Naive thymus-derived CD8-positive, alpha-beta T cell (primary cell): ENCODE data around the gene TMEM52B. TPM values are rescaled to one million over a fixed set of nuclear protein-coding genes. Genes with fewer than 3 reads are reported as not detected.

Source experiments
- ATAC-seq, 2 donors: fragments of 150-1000 bp; cut with Tn5 transposase in 1 of 2; sonication (Bioruptor Pico), chemical (Tn5 transposase) in 1 of 2; 1 replicate in 1 of 2; 2 replicates in 1 of 2; pipeline ENCODE4 v1.10.0; 2021; ENCODE audit warnings: mild to moderate bottlenecking in 2 of 2, moderate library complexity in 2 of 2
- POLR2A ChIA-PET: fragments of 350-600 bp; sonication (Branson Sonifier 250); formaldehyde crosslinking; loops from one replicate; lab custom pipeline; 2021; ENCODE audit warnings: antibody characterized with exemption; lab: Charles Lee
- DNase-seq, 10 donors: peaks; one replicate each; pipeline versions ENCODE4 v3.0.0 to v3.0.0-alpha.2; 2020 to 2022
- H3K27ac Mint-ChIP-seq, 10 donors: one replicate each; pipeline ENCODE4 v1.8.0; 2020 to 2022; ENCODE audit warnings: mild to moderate bottlenecking in 10 of 10, mixed read lengths in 10 of 10, moderate library complexity in 4 of 10, inconsistent platforms in 1 of 10
- H3K27me3 Mint-ChIP-seq, 5 donors: one replicate each; pipeline ENCODE4 v1.8.0; 2021 to 2022; ENCODE audit warnings: mixed read lengths in 5 of 5
- H3K36me3 Mint-ChIP-seq, 3 donors: one replicate each; pipeline ENCODE4 v1.8.0; 2020 to 2022; ENCODE audit warnings: mixed read lengths in 3 of 3, mild to moderate bottlenecking in 2 of 3, inconsistent platforms in 1 of 3
- H3K4me1 Mint-ChIP-seq, 4 donors: one replicate each; pipeline ENCODE4 v1.8.0; 2021 to 2022; ENCODE audit warnings: mixed read lengths in 4 of 4
- H3K4me3 Mint-ChIP-seq, 10 donors: one replicate each; pipeline ENCODE4 v1.8.0; 2020 to 2022; ENCODE audit warnings: mild to moderate bottlenecking in 10 of 10, mixed read lengths in 10 of 10, moderate library complexity in 6 of 10, inconsistent platforms in 1 of 10
- H3K9me3 Mint-ChIP-seq, 9 donors: one replicate each; pipeline ENCODE4 v1.8.0; 2020 to 2022; ENCODE audit warnings: mixed read lengths in 9 of 9, mild to moderate bottlenecking in 3 of 9, inconsistent platforms in 1 of 9, moderate library complexity in 1 of 9
- polyA plus RNA-seq, 3 donors: library from polyadenylated mRNA; unstranded; fragments of 300-500 nt; fragmentation: Illumina TruSeq; gene quantifications; one replicate each; pipeline ENCODE4 v1.2.3, GENCODE V29; 2021
- total RNA-seq, 8 experiments: library from RNA in 2 of 8; stranded (reverse) in 2 of 8; gene quantifications; one replicate each; pipeline ENCODE4 v1.2.3 and lab custom pipeline; 2021 to 2026

Gene TMEM52B
- total and polyA plus RNA-seq, 5 experiments from 2014 or later: not detected

GRCh38 chr12:10235761-10236631 lies 57.2 kb downstream of the TMEM52B start:
- Mint-ChIP-seq H3K27me3 (no peaks in the 10 kb centered on the region), H3K9me3 (peaks cover 0 to 21% (median 0%) of the 10 kb centered on the region in 9 donors), H3K27ac (peak overlapping the region in 5 of 10 donors; percentile 38 to 68 (median 52)), H3K36me3 (peaks cover 0 to 10% (median 6%) of the 10 kb centered on the region in 3 donors), H3K4me1 (peaks cover 2 to 22% (median 18%) of the 10 kb centered on the region in 4 donors), H3K4me3 (peak overlapping the region in 1 of 10 donors; percentile 43)
- ATAC-seq: peak; percentile 66 to 80
- DNase-seq: peak in 9 of 10 donors; percentile 25 to 68 (median 42)
- POLR2A ChIA-PET: interaction anchor here (1.0 to 1.6 kb wide), 4 partner anchors 10 to 436 kb away, joined by 3 to 4 read pairs (median 4); no protein-coding TSS in a partner anchor

DNA sequence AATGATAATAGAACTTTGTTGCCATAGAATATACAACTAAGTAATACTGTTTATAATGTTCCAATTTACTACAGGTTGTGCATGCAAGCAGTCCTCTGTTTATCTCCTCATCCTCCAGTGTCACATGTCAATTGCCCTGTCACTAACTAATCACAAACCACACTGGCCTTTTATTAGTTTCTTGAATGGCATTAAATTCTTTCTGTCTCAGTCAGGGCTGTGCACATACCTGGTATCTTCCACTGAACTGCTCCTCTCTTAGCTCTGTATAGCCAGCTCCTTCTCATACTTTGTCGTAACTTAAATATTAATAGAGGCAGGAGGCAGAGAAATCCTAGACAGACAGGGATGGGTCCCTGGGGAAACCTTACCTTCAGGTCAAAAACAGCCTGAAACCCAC lies 57.9 kb downstream of the TMEM52B start:
- peak overlapping the region in 3 of 10 donors; percentile 41 to 65 (median 53) for H3K27ac Mint-ChIP-seq
- no peak for ATAC-seq

GRCh38 chr12:10238526-10238925 lies 59.7 kb downstream of the TMEM52B start:
- H3K27me3 Mint-ChIP-seq: no peaks in the 10 kb centered on the region
- no peak overlapping the region for H3K4me3 Mint-ChIP-seq
- ATAC-seq (no peak), DNase-seq (no peak)
- peak overlapping the region in 1 of 10 donors; percentile 55 for H3K27ac Mint-ChIP-seq
- peaks cover 0 to 9% (median 6%) of the 10 kb centered on the region in 3 donors for H3K36me3 Mint-ChIP-seq
- peaks cover 0 to 19% (median 0%) of the 10 kb centered on the region in 9 donors for H3K9me3 Mint-ChIP-seq
- POLR2A ChIA-PET: interaction anchor here (0.6 kb wide), 1 partner anchor 175 kb away, joined by 3 read pairs; no protein-coding TSS in a partner anchor
- peaks cover 7 to 36% (median 30%) of the 10 kb centered on the region in 4 donors for H3K4me1 Mint-ChIP-seq

More for the DNA sequence above, 57.9 kb downstream of the TMEM52B start:
- DNase-seq: no peak
- H3K36me3 Mint-ChIP-seq: peaks cover 0 to 10% (median 6%) of the 10 kb centered on the region in 3 donors
- H3K4me1 Mint-ChIP-seq: peaks cover 2 to 23% (median 19%) of the 10 kb centered on the region in 4 donors
- H3K4me3 Mint-ChIP-seq: peak overlapping the region in 1 of 10 donors; percentile 43
- POLR2A ChIA-PET: interaction anchor here (1.0 to 1.6 kb wide), 3 partner anchors 129 to 435 kb away, joined by 3 to 4 read pairs (median 4); no protein-coding TSS in a partner anchor
- H3K9me3 Mint-ChIP-seq: peaks cover 0 to 21% (median 0%) of the 10 kb centered on the region in 9 donors
- no peaks in the 10 kb centered on the region for H3K27me3 Mint-ChIP-seq

DNA sequence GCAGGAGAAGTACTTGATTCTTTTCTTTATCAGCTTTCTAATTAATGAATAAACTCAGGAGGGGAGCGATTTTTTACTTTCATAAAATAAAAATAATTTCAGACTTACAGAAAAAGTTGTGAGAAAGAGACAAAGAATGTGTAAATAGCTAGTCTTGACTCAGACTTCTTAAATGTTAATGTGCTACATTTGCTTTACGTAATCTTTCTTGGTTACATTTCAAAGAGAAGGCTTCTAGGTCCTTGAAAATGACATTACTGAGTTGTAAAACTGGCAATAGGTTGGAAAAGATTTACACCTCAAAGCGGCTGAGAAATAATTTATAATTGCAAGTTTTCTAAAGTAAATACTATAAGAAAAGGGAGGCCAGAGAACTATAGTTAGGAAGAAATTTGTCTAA lies 62.5 kb downstream of the TMEM52B start:
- peaks cover 9 to 38% (median 32%) of the 10 kb centered on the region in 4 donors for H3K4me1 Mint-ChIP-seq
- DNase-seq (no peak), ATAC-seq (no peak)
- H3K9me3 Mint-ChIP-seq: no peaks in the 10 kb centered on the region
- H3K27me3 Mint-ChIP-seq: no peaks in the 10 kb centered on the region
- no peaks in the 10 kb centered on the region for H3K36me3 Mint-ChIP-seq
- no peak overlapping the region for H3K4me3 Mint-ChIP-seq
- H3K27ac Mint-ChIP-seq: peak overlapping the region in 2 of 10 donors; percentile 41 to 50
- POLR2A ChIA-PET: no interaction called here

Other genes with a start within 250 kb of the TMEM52B start
- gene CLEC2A, start 246.7 kb upstream of the TMEM52B start, total RNA-seq: not detected
- gene CLEC2A, start 246.7 kb upstream of the TMEM52B start, polyA plus RNA-seq: not detected
- gene CLEC12A, start 207.6 kb upstream of the TMEM52B start, total RNA-seq: not detected
- under 1 TPM in 2 of 3 donors, not detected in 1; 0.15 to 0.31 TPM for gene CLEC12A, start 207.6 kb upstream of the TMEM52B start, polyA plus RNA-seq
- not detected for gene CLEC1B, start 179.9 kb upstream of the TMEM52B start, total RNA-seq
- gene CLEC1B, start 179.9 kb upstream of the TMEM52B start, polyA plus RNA-seq: not detected
- not detected for gene CLEC12B, start 168.4 kb upstream of the TMEM52B start, total RNA-seq
- not detected for gene CLEC12B, start 168.4 kb upstream of the TMEM52B start, polyA plus RNA-seq
- not detected for gene CLEC9A, start 148.3 kb upstream of the TMEM52B start, total RNA-seq
- not detected for gene CLEC9A, start 148.3 kb upstream of the TMEM52B start, polyA plus RNA-seq
- not detected for gene CLEC1A, start 80.0 kb upstream of the TMEM52B start, total RNA-seq
- not detected for gene CLEC1A, start 80.0 kb upstream of the TMEM52B start, polyA plus RNA-seq
- not detected for gene CLEC7A, start 48.8 kb upstream of the TMEM52B start, total RNA-seq
- under 1 TPM in 1 of 3 donors, not detected in 2; 0.44 TPM for gene CLEC7A, start 48.8 kb upstream of the TMEM52B start, polyA plus RNA-seq
- gene OLR1, start 6.9 kb upstream of the TMEM52B start, total RNA-seq: not detected
- gene OLR1, start 6.9 kb upstream of the TMEM52B start, polyA plus RNA-seq: not detected
- 10 to 100 TPM; 55.5 to 56.1 TPM for gene GABARAPL1, start 33.8 kb downstream of the TMEM52B start, total RNA-seq
- 10 to 100 TPM; 10.0 to 35.3 (median 12.2) TPM for gene GABARAPL1, start 33.8 kb downstream of the TMEM52B start, polyA plus RNA-seq
- 1 to 10 TPM; 4.3 to 5.0 TPM for gene KLRD1, start 128.8 kb downstream of the TMEM52B start, total RNA-seq
- 100 to 1,000 TPM in 1 of 3 donors, 1 to 10 TPM in 2; 4.3 to 271 (median 7.6) TPM for gene KLRD1, start 128.8 kb downstream of the TMEM52B start, polyA plus RNA-seq
- gene KLRK1, start 211.0 kb downstream of the TMEM52B start, total RNA-seq: 100 to 1,000 TPM; 792 to 865 TPM
- gene KLRK1, start 211.0 kb downstream of the TMEM52B start, polyA plus RNA-seq: 100 to 1,000 TPM; 525 to 619 (median 611) TPM
- gene KLRC4, start 230.7 kb downstream of the TMEM52B start, total RNA-seq: 10 to 100 TPM; 55.4 to 57.6 TPM
- gene KLRC4, start 230.7 kb downstream of the TMEM52B start, polyA plus RNA-seq: 10 to 100 TPM in 2 of 3 donors, 1 to 10 TPM in 1; 1.3 to 31.8 (median 13.6) TPM
- 1 to 10 TPM; 3.2 to 4.6 TPM for gene KLRC3, start 241.6 kb downstream of the TMEM52B start, total RNA-seq
- 1 to 10 TPM; 2.2 to 6.4 (median 3.9) TPM for gene KLRC3, start 241.6 kb downstream of the TMEM52B start, polyA plus RNA-seq